HEK293T (cell line): ENCODE measurements around the gene MAP3K5.

Experiments
- ARNT ChIP-seq: fragments of 450-650 bp; IDR thresholded peaks from 2 replicates; pipeline ENCODE4 v1.6.1; 2017; ENCODE audit warnings: mild to moderate bottlenecking
- BHLHE40 ChIP-seq: fragments of 450-650 bp; IDR thresholded peaks from 2 replicates; pipeline ENCODE4 v1.6.1; 2016; ENCODE audit warnings: mild to moderate bottlenecking, moderate library complexity, borderline replicate concordance
- CTBP1 ChIP-seq: fragments of 450-650 bp; IDR thresholded peaks from 2 replicates; pipeline ENCODE4 v1.6.1; 2016; ENCODE audit warnings: borderline replicate concordance
- ELF4 ChIP-seq: fragments of 450-650 bp; IDR thresholded peaks from 2 replicates; pipeline ENCODE4 v1.6.1; 2017; ENCODE audit warnings: antibody characterized with exemption
- FOXA1 ChIP-seq: fragments of 450-650 bp; IDR thresholded peaks from 2 replicates; pipeline ENCODE4 v1.6.1; 2016; ENCODE audit warnings: mild to moderate bottlenecking
- FOXK2 ChIP-seq: fragments of 450-650 bp; IDR thresholded peaks from 2 replicates; pipeline ENCODE4 v1.6.1; 2016; ENCODE audit warnings: mild to moderate bottlenecking
- FOXM1 ChIP-seq: fragments of 450-650 bp; IDR thresholded peaks from 2 replicates; pipeline ENCODE4 v1.6.1; 2017; ENCODE audit warnings: mild to moderate bottlenecking, borderline replicate concordance
- HDGF ChIP-seq: fragments of 450-650 bp; IDR thresholded peaks from 2 replicates; pipeline ENCODE4 v1.6.1; 2017; ENCODE audit warnings: antibody characterized with exemption, borderline replicate concordance
- L3MBTL2 ChIP-seq: fragments of 450-650 bp; conservative IDR thresholded peaks from 2 replicates; pipeline ENCODE4 v1.6.1; 2016; ENCODE audit warnings: mild to moderate bottlenecking
- SP1 ChIP-seq: fragments of 450-650 bp; IDR thresholded peaks from 2 replicates; pipeline ENCODE4 v1.6.1; 2017
- SUZ12 ChIP-seq: fragments of 450-650 bp; IDR thresholded peaks from 2 replicates; pipeline ENCODE4 v1.6.1; 2016; ENCODE audit warnings: mild to moderate bottlenecking
- ZNF384 ChIP-seq: fragments of 450-650 bp; IDR thresholded peaks from 2 replicates; pipeline ENCODE4 v1.6.1; 2016
- TF ChIP-seq, protein P1 (sequence below): fragments of 450-650 bp; IDR thresholded peaks from 2 replicates; pipeline ENCODE4 v1.6.1; 2016

DNA sequence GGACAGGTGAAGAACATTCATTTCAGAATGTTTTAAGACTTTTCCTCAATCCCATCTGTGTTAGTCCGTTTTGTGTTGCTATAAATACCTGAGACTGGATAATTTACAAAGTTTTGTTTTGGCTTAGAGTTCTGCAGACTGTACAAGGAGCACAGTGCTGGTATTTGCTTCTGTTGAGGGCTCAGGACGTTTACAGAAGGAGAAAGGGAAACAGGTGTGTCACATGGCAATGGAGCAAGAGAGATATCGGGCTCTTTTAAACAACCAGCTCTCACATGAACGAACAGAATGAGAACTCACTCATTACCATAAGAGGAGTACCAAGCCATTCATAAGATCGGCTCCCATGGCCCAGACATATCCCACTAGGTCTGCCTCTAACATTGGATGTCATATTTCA, 258.8 kb downstream of the MAP3K5 start:
- no peak for TF ChIP-seq SP1
- no peak for TF ChIP-seq ZNF384
- TF ChIP-seq FOXA1: no peak
- TF ChIP-seq FOXM1: no peak
- no peak for TF ChIP-seq BHLHE40
- no peak for TF ChIP-seq ARNT
- TF ChIP-seq SUZ12: no peak
- TF ChIP-seq HDGF: no peak
- TF ChIP-seq L3MBTL2: no peak
- TF ChIP-seq, protein P1, sequence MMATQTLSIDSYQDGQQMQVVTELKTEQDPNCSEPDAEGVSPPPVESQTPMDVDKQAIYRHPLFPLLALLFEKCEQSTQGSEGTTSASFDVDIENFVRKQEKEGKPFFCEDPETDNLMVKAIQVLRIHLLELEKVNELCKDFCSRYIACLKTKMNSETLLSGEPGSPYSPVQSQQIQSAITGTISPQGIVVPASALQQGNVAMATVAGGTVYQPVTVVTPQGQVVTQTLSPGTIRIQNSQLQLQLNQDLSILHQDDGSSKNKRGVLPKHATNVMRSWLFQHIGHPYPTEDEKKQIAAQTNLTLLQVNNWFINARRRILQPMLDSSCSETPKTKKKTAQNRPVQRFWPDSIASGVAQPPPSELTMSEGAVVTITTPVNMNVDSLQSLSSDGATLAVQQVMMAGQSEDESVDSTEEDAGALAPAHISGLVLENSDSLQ: no peak
- TF ChIP-seq FOXK2: no peak
- TF ChIP-seq CTBP1: no peak
- no peak for TF ChIP-seq ELF4
